PC-3 (cell line): ENCODE measurements around the gene LAMA2.

Experiments
- CTCF ChIP-seq: fragments of 300-600 bp; sonication (generic); conservative IDR thresholded peaks from 2 replicates; pipeline ENCODE4 v1.5.1; 2017; ENCODE audit warnings: antibody characterized with exemption, low read depth, mild to moderate bottlenecking, low read length
- EZH2 ChIP-seq: fragments of 300-600 bp; sonication (generic); IDR thresholded peaks from one replicate; pipeline ENCODE4 v1.6.1; 2017; ENCODE audit warnings: antibody characterized with exemption, mild to moderate bottlenecking, low read length; ENCODE audit not compliant: unreplicated experiment
- EZH2phosphoT487 ChIP-seq: fragments of 300-600 bp; sonication (generic); IDR thresholded peaks from 2 replicates; pipeline ENCODE4 v1.6.1; 2018; ENCODE audit warnings: mild to moderate bottlenecking, antibody characterized with exemption, low read length, borderline replicate concordance

GRCh38 chr6:129481706-129482105, 598.8 kb downstream of the LAMA2 start:
- no peak for TF ChIP-seq CTCF
- no peak for TF ChIP-seq EZH2
- no peak for TF ChIP-seq EZH2phosphoT487
